GM21825 (cell line): ENCODE measurements around the gene PDE6A.
"Not testable (repeated sequence)": the region's sequence is repeated elsewhere in the genome, so short reads cannot be mapped to it uniquely, and the experiment has no call there.

ENCODE experiments used
- ATAC-seq: cut with Tn5 transposase; IDR thresholded peaks from one replicate; pipeline ENCODE4 v1.9.1; 2021; ENCODE audit warnings: mild to moderate bottlenecking, moderate library complexity; ENCODE audit not compliant: unreplicated experiment

PDE6A gene

DNA sequence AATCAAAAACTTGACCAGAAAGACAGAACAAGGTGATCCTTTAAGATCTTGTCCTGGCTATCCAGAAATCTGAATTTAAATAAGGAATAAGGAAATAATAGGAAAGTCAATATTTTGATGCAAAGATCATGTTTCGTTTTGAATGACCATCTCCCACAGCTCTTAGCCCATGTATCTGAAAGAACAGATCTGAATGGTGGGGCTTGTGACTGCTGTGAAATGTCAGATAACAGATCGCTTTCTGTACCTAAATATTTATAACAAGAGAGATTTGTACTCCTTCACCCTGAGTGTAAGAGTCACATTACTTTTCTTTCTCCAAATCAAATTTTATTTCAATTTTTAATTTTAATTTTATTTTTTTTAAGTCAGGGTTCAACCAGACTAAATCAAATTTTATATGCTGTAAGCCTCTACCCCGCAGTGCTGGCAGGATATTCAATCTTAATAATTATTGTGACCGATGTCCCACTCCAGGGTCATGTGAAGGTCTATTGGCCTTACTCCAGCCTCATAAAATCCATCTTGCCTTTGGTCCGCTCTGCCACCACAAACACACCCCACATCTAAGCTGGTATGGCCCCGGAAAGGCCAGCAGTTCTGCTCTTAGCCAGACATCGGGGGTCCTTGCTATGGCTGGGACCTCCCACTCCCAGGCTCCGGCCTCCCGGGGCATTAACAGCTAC, 9.0 kb upstream of the PDE6A start:
- no peak for ATAC-seq

DNA sequence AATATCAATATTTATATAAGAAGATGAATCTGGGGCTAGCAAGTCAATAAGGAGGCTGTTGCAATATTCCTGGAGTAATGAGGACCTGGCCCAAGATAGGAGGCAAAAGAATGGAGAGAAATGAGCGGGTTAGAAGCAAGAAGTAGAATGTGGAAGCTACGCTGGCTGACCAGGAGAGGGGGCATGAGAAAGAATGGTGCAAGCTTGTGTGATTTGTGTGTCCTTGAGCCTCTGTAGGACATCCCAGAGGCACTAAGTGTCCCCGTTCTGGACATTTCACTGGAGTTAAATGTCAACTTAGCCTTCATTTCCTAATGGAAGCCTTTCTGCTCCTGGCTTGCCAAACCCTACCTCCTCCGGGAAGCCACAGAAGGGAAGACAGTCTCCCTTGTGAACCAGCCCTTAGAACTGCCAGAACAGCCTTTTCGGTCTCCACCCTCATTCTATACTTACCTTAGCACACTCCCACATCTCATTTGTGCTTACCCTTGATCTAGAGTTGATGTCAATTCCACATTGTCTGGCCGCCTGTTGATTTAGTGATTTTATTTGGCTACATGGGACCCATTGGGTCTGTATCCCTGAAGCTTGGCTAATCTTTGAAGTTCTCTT, 6.7 kb upstream of the PDE6A start:
- ATAC-seq = no peak

DNA sequence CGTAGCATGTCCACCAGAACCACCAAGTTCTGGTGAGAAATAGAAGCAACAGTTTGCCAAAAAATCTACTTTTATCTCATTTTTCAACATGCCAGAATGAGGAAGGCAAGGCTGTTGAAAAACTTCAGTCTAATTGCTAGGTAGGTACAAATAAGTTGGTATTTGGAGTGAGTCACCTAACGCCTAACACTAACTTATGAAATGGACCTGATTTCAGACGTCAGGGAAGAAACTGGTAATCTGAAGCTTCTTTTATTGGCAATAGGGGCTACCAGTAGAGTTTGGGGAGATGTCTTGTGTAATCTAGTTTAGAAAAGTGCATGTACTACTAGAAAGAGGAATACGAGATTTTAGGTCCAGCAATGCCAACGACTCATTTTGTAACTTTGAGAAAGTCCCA, 4.4 kb upstream of the PDE6A start:
- no peak for ATAC-seq

DNA sequence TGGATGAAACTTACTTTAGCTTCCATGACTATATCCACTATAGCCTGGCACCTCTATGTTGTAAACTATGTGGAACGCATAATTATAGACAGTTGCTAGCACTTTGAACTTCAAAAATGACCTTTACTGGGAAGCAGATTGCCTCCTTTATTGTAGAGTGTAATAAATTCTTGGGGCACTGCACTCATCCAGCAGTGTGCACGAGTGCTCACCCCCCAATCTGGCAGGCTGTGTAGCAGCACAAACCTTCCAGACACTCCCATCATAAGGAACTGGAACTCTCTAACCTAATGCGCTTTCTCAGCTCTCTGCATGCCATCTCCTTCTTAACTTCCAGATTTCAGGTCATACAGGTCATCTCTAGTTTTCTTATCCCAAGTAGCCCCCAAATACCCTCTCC, 1.5 kb upstream of the PDE6A start:
- ATAC-seq = no peak

DNA sequence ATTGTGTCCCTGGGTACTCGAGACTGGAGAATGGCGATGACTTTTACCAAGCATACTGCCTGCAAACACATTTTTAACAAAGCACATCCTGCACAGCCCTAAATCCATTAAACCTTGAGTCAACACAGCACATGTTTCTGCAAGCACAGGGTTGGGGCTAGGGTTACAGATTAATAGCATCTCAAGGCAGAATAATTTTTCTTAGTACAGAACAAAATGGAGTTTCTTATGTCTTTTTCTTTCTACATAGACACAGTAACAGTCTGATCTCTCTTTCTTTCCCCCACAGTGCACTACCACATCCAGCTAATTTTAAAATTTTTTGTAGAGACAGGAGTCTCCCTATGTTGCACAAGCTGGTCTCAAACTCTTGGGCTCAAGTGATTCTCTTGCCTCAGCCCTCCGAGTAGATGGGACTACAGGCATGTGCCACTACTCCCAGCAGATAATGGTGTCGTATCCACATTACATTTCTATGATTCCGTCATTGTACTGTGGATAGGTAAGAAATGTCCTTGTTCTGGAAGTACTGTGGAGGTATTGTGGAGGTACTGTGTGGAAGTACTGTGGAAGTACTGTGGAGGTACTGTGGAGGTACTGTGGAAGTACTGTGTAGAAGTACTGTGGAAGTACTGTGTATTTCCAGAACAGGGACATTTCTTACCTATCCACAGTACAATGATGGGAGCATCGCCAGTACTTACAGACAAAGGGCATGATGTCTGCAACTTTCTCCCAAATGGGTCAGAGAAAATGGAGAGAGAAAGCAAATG, 1.2 kb downstream of the PDE6A start:
- ATAC-seq = not testable (repeated sequence)

DNA sequence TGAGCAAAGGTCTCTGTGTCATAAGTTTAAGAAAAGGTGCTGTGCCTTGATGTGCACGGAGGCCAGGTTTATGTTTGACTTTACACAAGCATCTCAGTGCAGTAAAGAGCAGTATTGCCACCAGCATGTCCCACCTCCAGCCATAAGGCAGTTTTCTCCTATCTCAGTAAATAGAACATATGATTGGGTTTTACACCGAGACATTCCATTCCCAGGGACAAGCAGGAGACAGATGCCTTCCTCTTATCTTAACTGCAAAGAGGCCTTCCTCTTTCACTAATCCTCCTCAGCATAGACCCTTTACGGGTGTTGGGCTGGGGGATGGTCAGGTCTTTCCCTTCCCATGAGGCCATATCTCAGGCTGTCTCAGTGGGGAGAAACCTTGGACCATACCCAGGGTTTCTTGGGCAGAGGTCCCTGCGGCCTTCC, 1.8 kb downstream of the PDE6A start:
- ATAC-seq = not testable (repeated sequence)

DNA sequence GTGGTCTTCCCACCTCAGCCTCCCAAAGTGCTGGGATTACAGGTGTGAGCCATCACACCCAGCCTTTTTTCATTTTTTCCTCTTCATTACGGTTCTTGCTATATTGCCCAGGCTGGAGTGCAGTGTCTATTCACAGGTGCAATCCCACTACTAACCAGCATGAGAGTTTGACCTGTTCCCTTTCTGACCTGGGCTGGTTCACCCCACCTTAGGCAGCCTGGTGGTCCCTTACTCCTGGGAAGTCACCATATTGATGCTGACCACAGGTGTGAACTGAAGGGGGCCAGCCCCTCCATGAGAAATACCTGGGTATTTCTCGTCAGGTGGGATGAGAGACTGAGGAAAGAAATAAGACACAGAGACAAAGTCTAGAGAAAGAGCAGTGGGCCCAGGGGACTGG, 2.4 kb downstream of the PDE6A start:
- no peak for ATAC-seq

DNA sequence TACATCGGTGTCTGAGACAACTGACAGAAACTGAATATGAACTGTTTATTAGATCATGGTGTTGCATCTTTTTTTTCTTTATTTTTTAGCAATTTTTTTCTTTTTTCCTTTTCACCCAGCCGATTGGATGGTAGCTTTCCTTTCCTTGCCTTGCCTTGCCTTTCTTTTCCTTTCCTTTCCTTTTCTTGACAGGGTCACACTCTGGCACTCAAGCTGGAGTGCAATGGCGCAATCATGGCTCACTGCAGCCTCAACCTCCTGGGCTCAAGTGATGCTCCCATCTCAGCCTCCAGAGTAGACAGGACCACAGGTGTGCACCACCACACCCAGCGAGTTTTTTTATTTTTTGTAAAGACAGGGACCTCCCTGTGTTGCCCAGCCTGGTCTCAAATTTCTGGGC, 2.8 kb downstream of the PDE6A start:
- no peak for ATAC-seq

DNA sequence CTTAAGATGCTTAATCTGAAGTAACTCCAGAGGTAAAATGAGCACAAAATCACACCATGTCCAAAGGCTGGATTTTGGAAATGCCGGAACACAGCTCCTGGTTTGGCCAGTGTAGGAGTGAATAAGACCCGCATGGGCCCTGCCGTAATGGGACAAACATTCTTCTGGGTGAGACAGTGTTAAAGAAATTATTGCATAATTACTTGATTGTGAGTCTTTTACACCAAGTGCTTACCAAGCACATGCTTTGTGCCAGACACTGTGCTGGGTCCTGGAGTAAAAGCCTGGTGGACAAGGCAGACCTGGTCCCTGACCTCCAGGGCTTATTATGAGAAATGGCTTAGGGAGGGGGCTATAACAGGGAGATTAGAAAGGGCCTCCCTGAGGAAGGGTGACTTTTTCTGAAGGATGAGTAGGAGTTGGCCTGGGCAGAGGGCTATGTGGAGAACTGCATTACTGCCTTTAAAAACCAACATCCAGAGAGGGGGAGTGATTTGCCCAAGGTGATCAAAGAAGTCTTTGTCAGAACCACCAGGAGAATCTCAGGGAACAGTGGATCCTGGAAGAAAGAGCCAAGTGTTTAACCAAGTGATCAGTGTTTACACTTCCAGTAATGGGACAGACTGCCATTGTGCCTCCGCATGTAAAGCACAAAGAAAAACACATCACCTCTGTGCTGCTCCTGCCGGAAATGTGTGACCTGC, 3.5 kb downstream of the PDE6A start:
- ATAC-seq = no peak

DNA sequence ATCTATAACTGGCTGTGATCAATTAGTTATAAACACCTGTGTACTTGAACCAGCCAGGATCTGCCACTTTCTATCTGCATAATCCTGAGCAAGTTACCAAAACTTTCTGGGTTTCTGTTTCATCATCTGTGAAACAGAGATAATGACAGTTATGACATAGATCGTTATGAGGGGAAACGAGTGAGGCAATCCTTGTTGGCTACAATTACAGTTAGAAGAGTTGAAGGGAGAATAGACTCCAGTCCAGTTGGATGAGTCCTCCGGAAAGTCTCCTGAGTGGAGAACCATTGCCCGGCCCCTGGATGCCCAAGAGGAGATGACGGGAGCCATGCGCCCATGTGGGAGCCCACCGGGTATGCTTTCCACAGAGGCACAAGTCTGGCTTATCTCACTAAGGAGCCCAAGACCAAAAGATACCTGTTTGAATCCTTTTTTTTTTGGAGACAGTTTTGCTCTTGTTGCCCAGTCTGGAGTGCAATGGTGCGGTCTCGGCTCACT, 4.5 kb downstream of the PDE6A start:
- no peak for ATAC-seq

DNA sequence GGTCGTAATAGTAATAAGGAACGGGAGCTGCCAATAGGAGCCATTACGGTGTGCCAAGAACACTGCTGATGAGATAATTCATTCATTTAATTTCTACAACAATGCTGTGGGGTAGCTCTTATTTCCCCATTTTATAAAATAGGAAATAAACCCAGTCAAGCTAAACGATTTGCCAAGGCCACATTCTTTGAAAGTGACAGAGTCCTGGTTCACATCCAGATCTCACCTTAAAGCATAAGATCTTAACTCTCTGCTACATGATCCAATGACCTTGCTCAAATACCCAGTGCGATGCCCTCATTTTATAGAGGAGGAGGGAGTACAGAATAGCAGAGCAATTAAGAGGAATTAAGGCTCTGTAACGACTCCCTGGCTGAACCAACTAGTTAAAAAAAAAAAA, 5.0 kb downstream of the PDE6A start:
- ATAC-seq = no peak

DNA sequence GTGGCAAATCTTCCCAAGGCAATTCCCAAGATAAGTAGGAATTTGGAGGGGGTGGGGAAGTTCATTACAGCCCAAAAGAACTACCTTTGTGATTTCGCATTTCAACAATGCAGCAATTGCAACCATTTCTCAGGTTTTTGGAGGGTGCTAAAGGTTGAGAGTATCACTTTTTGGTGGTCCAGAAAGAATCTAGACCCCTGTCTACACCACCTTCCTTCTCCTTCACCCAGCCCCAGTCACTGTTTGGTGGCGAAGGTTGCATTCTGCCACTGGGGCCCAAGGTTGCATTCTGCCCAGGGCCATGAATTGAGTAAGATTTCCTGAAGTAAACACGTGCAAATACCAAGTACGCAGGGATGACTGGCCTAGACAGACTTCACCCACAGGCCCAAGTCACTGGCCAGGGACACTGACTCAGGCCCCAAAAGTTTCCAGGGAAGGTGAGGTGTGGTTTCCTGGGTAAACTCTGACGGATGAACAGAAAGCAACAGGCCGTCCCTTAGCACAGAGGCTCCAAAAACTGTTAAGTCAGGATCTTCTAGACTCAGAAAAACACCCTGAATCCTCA, 5.7 kb downstream of the PDE6A start:
- ATAC-seq = no peak

DNA sequence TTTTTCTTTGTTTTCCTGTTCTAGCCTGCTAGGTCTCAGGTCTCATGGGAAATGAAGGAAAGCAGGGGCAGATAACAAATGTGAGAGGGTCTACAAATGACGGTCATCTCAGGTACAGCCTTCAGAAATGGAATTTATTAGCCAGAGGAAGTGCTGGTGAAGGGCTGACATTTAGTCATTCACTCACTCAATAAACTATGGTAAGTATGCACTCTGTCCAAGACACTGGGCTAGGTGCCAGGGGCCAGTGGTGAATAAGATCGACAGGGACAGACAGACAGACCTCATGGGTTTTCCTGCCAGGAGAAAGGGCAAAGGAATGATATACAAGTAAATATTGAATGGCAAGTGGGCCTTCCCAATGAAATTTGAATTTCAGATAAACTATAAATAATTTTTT, 6.3 kb downstream of the PDE6A start:
- no peak for ATAC-seq

DNA sequence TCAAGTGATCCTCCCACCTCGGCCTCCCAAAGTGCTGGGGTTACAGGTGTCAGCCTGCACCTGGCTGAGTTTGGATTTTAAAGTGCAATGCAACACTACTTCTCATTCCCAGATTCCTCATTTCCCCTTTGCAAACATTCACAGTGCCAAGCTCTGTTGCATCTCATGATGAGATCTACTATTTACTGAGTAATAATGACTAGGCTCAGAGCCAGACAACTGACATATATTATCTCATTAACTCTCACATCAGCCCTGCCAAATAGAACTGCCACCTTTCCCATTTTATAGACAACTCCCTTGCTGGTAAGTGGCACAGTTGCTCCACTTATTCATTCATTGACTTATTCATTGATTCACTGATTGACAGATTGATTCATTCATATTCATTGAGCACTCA, 7.0 kb downstream of the PDE6A start:
- ATAC-seq = no peak

DNA sequence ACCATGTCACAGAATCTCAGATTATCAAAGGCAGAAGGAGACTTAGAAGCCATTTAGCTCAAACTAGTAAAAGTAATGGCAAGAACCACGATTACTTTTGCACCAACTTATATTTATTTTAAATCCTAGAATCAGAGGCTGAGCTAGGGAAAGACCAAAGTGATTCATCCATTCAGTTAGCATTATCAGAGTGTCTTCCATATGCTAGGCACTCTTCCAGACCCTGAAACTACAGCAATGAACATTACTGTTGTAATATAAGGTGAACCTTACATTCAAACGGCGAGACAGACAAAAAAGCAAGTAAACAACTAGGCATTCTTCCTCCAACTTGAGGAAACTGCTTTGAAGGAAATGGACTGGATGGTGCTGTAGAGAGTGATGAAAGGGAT, 7.9 kb downstream of the PDE6A start:
- ATAC-seq = no peak

DNA sequence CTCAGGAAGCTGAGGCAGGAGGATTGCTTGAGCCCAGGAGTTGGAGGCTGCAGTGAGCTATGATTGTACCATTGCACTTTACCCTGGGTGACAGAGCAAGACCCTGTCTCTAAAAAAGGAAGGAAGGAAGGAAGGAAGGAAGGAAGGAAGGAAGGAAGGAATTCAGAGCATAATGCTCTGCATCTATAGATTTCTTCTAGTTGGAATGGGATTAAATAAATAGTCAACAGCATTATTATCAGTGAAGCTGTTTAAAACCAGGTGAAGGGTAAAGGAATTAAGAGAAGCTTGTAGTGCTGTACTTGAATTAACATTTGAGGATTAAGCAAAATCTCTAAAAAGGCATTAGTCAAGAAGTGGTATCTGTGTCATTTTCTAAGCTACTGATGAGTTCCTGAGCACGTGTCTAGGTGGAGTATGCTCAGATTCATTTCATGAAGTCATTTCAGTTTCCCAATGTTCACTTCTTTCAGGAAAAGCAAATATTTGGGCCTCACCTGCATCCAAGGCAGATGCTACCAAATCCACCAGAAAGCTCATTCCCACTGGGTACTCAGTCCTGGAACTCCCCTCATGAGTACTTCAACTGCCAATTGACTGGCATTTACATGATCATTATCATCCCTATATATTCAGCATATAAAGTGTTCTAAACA, 8.4 kb downstream of the PDE6A start:
- ATAC-seq = no peak

DNA sequence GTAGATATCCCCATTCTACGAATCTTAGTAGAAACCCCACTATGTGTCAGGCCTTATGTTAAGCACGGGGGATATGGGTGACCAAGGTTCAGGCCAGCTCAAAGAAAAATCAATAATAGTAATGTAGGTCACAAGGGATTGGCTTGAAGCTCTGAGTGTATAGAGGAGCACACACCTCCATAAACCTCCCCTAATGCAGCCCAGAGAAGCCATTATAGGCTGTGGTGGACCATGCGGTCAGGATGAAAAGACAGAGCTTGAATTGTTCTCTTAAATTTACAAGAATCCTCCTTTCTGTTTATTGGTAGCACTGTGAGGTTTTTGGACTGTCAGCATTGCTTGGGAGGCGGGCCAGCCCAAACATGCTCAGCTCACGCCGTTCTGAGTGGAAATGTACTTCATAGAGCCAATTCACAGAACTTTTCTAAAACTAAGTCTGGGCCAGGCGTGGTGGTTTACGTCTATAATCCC, 9.1 kb downstream of the PDE6A start:
- ATAC-seq = no peak

DNA sequence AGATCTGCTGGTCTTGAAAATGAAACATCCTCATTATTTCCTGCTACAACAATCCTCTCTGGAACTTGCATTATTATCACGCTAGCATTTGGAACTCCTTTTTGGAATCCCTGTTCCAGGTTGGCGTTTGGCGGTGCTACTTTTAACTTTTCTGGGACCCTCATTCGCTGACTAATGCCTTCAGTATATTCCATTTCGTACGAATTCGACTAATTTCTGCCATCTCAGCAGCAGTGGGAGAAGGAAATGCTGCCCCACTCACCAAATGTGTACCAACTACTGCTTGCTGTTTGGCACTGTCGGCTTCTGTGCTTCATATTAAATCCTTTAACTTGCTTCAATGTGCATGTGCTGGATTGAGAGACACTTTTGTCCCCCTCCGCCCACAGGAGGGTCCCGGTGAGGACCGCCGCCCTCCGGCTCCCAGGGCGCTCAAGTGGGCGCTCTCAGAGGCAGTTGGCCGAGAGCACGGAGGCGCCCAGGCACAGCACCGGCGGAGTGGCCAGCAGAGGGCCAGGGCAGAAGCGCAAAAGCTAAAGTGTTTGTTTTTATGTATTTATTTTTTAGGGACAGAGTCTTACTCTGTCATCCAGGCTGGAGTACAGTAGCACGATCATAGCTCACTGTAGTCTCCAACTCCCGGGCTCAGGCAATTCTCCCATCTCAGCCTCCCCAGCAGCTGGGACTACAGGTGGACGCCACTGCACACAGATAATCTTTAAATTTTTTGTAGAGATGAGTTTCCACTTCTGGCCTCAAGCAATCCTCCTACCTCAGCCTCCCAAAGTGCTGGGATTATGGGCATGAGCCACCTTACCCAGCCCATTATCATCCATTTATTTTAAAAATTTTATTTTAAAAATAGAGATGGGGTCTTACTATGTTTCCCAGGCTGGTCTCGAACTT, 11.9 kb downstream of the PDE6A start:
- ATAC-seq = no peak

DNA sequence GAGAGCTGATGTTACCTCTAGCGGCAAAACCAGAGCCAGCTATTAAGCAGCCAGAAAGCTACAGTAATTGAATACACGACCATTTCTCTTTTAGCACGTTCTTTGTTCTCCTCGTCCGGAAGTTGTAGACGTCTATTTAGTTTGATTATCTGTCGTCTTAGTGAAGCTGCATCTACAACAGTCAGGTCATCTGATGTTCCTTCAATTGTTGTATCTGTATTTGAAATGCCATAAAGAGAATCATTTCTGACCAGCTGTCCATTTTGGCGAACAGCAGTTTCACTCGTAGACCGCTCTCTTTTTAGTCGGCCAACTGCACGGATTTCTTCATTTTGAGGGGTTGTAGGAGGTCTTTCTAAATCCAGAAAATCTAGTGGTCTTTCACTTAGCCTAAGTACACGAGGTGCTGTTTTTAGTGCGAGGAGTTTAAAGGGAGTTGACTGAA, 12.6 kb downstream of the PDE6A start:
- no peak for ATAC-seq
